Endometrial microvascular endothelial cells (primary cell): ENCODE measurements around the gene COL1A2. TPM values are rescaled to one million over a fixed set of nuclear protein-coding genes. Genes with fewer than 3 reads are reported as not detected.

Experiments used
- in situ Hi-C: cut with HindIII; loops from 2 replicates; pipeline ENCODE4 v1.10.0; 2017; ENCODE audit warnings: low sequenced_read_pairs, low pct_unique_long_range_greater_than_20kb; ENCODE audit errors: inconsistent ontology term
- total RNA-seq: library from RNA; depleted of rRNA; stranded (reverse); fragments of >200 nt; gene quantifications from one replicate; pipeline ENCODE4 v1.2.3, GENCODE V29; 2015; ENCODE audit errors: inconsistent ontology term

COL1A2 gene
- total RNA-seq, 1 donor from 2014 or later, result 73.4 TPM

DNA sequence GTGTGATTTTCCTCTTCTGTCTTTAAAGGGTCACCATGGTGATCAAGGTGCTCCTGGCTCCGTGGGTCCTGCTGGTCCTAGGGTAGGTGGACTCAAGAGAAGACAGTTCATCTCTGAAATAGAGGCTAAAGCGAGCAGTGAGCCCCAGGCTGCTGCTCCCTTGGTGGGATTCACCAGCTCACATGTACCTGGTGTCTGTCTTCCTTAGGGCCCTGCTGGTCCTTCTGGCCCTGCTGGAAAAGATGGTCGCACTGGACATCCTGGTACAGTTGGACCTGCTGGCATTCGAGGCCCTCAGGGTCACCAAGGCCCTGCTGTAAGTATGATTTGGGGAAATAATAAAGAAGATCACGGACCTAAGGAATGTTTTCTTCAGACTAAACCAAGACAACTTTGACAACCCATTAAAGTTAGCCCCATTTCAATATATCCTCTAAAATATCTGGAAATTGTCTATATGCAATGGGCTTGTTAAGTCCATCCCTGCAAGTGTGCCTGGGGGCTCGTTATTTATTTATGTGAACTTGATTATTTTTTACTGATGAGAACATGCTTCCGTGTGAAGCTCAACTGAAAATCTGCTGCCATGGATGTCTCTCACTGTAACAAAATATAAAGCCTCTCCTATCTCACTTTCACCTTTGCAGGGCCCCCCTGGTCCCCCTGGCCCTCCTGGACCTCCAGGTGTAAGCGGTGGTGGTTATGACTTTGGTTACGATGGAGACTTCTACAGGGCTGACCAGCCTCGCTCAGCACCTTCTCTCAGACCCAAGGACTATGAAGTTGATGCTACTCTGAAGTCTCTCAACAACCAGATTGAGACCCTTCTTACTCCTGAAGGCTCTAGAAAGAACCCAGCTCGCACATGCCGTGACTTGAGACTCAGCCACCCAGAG is 32.5 kb downstream of the COL1A2 start:
- in situ Hi-C loops, result no loop called here

DNA sequence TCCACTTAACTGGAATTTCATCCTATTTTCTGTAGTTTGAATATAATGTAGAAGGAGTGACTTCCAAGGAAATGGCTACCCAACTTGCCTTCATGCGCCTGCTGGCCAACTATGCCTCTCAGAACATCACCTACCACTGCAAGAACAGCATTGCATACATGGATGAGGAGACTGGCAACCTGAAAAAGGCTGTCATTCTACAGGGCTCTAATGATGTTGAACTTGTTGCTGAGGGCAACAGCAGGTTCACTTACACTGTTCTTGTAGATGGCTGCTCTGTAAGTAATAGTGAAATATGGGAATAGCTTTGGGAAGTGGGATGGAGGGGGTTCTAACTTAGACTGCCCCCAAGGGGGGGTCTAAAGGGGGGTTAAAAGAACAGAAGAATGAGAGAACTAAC is 34.5 kb downstream of the COL1A2 start:
- in situ Hi-C loops, result no loop called here

DNA sequence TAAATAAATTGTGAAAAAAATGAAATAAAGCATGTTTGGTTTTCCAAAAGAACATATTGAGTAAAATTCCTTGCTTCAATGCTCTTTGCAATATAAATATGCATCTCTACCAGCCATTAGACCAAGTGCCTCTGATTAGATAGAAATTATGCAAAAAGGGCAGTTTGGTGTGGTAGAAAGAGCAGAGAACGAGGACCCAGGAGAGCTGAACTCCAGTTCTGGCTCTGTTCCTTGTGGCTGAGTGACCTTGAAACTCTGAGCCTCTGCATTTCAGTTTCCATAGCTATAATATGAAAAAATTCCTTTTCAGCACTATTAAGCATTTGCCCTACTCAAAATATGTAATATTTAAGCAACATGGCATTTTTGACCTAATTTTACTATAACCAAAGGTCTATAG is 36.5 kb downstream of the COL1A2 start:
- in situ Hi-C loops, result no loop called here

DNA sequence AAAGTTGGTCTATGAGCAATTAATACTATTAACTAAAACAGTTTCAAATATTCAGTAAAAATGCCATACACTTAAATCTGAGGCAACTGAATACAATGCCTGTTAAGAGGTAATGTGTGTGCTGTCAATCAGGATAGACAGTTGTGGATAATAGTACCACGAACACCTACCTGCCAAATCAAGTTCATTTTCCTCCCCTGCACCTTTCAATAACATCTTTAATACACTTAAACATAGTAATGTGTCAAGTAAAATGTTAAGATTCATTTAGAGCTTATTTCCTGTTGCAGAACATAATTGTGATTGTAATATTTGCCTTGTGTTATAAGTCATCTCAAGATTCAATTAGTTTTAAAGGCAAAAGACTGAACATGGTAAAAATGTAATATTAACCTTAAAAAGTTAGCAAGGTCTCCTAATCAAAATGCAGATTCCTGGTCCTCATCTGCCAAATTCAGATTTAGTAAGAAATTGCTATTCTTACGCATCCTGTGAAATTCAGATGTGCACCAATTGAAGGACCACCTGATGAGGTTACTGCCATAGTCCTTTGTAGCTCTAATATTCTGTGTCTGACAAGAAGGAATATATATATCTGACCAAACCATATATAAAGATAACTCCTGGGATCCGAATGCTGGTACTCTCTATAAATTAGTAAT is 37.1 kb downstream of the COL1A2 start:
- in situ Hi-C loops, result no loop called here

DNA sequence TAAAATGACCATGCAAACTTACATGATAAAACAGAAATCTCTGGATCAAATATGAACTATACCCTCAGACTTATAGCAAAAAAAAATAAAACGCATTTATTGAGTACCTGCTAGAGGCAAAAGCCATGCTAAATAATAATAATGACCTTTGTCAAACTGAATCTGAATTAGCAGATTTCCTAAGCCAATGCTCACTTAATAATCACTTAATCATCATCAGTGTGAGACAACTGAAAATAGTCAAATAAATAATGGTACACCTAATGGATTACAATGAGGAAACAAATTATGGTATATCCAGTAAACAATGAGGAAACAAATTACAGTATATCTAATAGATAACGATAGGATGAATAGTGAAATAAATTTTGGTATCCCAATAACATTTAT is 37.6 kb downstream of the COL1A2 start:
- in situ Hi-C loops, result no loop called here

DNA sequence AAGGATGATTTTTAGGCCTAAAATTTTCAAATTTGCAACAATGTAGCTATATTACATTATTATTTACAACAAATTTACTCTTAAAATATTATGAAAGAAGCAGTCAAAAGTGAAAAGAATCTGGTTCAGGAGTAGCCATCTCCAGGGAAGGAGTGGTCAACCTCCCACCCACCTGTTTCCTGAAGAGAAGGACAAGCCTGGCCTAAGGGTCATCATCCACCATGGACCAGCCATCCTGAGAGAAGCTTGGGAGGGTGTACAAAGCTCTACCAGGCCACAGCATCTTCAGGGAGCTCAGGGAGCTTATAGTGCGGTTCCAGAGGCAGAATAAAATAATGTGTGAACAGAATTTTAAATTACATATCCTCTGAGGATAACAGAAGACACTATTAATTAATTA is 38.1 kb downstream of the COL1A2 start:
- in situ Hi-C loops, result no loop called here

DNA sequence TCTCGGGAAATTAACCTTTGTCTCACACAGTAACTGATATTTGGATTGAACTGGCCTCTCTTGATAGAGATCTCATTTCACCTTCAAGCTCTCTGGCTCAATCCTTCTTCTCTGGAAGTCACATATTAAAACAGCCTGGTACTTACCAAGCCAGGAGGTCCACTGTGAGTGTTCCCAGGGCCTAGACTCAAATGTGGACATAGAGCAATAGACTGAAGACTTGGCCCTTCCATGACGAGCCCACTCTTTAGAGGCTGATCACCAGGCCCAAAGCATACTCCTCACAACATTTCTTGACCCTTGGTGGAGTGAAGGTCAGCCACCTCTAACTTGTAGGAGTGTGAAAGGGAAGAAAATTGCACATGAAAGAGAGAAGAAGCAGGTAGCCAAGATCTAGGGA is 38.5 kb downstream of the COL1A2 start:
- in situ Hi-C loops, result no loop called here

DNA sequence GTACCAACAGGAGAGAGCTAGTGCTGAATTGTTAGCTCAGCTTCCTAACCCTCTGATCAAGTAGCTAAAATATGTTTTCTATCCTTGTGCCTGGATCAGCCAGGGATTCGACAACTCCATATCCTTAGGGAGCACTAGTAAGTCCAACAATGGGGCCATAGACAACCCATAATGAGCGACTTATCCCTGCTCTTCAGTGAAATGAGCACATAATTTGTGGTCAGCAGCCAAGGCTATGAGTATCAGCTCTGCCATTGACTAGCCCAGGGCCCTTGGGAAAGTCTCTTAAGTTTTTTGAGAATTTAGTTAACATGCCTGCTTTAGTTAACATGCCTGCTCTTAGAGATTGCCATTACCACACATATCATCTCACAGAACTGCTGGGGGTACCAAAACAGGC is 39.3 kb downstream of the COL1A2 start:
- in situ Hi-C loops, result no loop called here

DNA sequence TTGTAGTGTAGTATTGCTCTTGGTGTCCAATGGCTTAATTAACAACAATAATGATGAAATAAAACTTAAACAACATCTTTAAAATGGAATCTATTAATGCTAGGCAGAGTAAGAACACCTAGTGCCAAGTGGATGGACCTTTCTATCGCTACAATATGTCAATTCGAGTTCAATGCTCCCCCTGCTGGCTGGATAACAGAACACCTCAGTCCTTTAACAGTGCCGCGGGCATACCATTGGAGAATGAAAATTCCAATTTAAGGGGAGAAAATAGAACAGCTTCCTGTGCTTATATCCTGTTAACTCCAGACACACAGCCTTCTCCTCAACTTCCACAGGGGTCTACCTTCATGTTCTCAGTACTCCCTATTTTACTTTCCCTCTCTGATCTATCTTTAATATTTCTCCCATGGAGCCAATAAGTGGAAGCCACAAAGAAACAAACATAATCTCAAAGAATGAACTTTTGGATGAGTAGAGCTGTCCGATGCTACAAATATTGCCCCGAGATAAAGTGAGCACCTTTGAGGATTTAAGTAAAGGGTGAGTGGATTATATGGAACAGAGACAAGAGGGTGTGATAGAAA is 41.4 kb downstream of the COL1A2 start:
- in situ Hi-C loops, result no loop called here

DNA sequence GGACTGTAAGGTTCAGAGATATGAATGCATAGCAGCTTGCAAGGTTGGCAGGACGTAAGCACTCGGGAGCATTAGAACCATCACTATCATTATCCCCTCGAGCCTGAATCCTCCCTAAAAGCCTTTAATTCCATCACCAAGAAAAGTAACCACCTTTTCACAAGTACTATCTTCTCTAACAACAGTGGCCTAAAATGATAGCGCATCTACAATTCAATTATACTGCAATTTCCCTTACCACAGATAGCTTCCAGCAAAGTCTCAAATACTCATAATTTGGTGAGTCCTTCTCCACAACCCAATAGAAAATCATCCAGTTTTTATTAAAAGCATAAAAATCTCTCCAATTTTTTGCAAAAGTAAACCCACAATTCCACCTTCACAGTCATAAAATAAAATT is 42.0 kb downstream of the COL1A2 start:
- in situ Hi-C loops, result no loop called here

DNA sequence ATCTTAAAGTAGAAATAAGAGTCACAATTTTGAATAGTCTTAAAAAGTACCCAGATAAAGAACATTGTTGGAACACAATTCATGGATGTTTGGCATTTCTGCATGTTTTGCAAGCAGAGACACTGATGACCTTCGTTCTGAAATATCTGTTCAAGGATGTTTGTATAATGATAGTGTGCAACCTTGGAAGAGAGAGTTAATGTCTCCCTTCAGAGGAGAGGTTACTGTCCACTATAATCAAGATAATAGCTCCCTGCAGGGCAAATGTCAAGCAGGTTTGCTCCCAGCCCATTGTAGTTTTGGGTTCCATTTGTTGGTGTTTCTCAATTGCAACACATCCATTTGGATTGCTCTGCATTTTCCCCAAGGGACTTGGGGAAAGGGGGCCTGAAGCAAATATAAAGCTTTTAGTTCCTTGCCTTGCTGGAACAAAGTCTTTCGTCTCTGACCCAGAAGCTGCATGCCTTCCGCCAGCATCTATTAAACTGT is 45.2 kb downstream of the COL1A2 start:
- in situ Hi-C loops, result no loop called here

DNA sequence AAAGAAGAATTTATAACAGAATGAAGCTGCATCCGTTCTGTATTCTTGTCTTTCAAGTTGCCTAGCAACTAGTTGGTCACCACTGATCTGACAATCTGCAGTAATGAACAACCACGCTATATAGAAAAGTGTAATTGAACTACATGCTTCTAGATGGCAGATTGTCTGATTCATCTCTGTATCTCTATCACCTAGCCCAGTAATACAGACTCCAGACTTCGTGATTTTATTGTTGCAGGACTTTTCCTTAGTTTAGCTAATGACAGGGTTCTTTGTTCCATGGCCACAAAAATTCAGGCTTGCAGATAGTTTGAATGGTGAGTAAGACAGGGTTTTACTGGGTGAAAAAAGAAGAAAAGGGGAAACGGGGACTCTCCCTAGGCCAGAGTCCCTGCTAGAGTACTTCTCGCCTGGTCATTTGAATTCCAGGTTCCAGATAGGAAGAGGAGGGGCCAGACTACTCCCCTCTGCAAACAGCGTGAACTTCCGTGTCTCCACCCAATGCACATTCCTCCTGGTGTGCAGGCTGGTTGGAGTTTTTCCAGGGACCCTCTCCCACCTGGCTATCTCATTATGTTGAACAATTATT is 45.9 kb downstream of the COL1A2 start:
- in situ Hi-C loops, result no loop called here

DNA sequence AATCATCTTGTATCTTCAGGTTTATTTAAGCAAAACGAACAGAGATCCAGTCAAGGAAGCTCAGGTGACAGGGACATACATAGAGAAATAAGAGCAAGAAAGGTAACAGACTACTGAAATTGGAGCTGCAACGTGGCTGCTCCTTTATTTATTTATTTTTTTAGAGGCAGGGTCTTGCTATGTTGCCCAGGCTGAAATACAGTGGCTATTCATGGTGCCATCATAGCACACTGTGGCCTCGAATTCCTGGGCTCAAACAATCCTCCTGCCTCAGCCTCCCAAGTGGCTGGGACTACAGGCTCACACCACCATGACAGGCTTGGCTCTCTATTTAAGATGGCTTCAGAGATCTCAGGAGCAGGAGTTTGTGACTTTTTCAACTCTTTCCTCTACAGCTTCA is 46.4 kb downstream of the COL1A2 start:
- in situ Hi-C loops, result no loop called here

DNA sequence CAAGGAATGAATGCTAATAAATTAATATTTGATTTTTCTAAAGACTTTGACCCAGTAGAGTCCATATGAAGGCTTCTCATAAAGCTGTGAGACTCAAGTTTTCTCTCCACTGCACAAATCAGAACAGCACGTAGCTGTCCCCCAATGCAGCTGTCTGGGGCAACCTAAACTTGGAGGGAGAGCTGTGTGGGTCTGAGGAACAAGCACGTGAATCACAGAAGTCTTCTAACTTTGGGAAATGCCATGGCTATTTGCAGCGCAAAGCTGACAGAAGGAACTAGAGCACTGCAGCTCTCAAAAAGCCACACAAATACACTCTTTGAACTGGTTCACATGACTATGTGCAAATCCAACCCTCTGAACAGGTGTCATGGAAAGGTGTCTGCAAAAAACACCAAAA is 47.9 kb downstream of the COL1A2 start:
- in situ Hi-C loops, result no loop called here

DNA sequence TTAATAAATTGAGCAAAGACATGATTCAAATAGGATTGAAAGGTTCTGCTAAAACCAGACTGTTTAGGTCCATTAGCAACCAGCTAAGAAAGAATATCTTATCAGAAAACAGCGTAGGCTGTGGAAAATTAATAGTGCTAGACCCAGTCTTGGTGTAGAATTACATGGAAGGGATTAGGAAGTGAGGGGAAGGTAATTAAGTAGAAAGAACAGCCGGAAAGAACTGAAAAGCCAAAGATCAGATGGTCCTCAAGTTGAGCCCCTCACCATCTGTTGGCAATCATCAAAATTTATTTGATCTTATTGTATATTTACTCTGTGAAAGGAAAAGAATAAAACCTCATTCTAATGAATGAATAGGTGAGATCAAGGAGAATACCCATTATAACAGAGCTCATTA is 50.1 kb downstream of the COL1A2 start:
- in situ Hi-C loops, result no loop called here

DNA sequence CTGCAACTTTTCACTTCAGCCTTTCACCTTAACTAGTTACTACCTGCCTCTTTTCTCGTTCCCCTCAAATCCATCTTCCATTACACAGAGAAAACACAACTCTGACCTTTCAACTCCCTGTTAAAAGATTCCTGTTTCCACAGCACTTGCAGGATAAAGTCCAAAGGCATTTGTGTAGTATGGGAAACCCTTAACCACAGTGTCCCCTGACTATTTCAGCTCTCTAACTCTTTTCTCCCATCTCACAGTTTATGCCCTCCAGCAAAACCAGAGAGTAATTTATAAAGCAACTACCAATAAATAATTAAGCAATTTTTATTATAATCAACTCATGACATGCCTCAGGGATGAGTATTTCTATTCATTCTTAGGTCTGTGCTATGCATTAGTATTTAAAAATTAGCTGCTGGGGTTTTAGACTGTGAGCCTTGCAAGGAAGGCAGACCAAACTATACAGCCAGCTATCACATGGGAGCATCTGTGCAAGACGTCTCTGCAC is 51.0 kb downstream of the COL1A2 start:
- in situ Hi-C loops, result no loop called here

DNA sequence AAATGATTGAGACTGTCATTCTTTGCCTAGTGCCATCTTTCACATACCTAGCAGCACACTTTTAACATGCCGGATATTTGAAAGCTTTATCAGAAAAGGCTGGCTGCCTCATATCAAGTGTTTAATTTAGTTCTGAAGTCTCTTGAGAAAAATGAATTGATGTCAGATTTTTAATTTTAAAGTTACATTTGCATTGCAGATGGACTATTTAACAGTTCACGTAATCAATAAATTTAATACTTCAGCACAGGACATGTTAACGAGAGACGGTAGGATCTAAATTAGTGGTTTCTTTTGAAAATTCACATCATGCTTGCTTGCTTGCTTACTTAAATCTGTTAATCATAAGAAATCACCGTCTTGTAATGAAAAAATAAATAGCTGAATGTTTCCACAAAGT is 51.6 kb downstream of the COL1A2 start:
- in situ Hi-C loops, result no loop called here

DNA sequence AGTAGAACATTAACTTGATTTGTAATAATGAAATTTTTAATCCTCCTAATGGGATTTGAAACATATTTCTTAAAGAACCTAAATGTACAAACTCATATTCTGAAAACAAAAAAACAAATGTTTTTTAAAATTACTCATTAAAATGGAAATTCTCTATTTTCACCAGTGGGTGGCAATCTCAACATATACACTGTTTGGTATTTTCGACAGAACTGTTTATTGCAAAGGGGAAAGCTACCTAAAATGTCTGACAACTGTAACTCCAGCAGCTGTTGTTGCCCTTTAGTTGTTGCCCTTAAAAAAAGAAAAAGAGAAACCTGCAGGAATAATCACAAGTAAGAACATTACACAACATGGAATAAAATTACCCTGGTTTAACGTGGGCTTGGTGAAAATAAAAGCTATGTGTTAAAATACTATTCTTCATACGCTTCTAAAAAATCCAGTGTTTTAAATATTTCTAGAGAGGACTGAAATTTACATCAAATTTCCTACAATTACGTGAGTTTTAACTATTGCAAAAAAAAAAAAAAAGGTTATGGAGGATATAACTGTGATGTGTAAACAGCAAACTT is 54.5 kb downstream of the COL1A2 start:
- in situ Hi-C loops, result no loop called here

DNA sequence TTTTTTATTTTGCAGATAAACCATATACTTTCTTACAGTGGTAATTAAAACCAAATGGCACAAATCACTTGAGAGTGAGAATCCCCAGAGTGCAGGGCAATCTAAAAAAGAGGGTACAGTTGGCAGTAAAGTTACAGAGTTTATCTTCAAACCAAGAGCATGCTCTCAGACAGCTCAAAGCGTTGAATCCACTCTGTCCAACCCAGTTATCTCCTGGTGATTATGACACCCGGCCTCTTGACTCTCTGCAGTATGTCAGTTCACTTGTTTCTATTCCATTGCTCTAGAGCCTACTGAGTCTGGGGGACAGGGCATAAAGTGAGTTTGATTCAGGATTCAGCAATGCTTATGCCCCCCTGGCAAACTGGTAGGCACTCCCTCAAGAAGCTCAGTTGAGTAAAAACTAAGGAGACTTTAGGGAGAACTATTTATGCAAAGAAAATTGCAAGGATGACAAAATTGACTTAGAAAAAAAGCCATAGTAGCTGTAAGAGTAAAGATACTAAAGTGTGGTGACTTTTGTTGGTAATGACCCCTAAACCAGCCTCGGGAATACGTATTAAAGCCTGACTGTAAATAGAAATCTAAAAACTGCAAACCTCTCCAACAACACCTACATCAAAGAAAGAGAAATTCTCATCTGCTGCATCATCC is 55.5 kb downstream of the COL1A2 start:
- in situ Hi-C loops, result no loop called here
